ENCODE data around the gene SRPK2. TPM values are rescaled to one million over a fixed set of nuclear protein-coding genes. Genes with fewer than 3 reads are reported as not detected.

Gene SRPK2
- total and polyA plus RNA-seq, 2 of the 8 experiments (the other 6 are each of a cell fraction or from before 2014, with no cell fraction given): 10.0 to 47.1 TPM

DNA sequence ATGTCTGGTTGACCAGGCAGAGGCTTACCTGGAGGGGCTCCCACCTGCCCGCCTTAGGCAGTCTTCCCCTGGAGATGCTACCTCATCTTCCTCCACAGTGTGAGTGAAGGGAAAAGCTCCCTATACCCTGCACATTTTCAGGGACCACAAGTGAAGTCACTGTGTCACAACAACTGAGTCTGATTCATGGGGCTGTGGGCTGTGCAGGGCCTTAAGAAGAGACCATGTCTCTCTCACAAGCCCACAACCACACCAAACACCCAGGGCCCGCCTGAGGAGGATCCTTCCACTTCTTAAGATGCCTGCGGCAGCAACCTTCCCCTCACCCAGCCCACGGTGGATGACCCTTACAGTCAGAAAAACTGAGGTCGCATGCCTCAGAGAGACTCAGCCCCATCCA is 256.4 kb downstream of the SRPK2 start (continued):
- TF ChIP-seq, protein P1, sequence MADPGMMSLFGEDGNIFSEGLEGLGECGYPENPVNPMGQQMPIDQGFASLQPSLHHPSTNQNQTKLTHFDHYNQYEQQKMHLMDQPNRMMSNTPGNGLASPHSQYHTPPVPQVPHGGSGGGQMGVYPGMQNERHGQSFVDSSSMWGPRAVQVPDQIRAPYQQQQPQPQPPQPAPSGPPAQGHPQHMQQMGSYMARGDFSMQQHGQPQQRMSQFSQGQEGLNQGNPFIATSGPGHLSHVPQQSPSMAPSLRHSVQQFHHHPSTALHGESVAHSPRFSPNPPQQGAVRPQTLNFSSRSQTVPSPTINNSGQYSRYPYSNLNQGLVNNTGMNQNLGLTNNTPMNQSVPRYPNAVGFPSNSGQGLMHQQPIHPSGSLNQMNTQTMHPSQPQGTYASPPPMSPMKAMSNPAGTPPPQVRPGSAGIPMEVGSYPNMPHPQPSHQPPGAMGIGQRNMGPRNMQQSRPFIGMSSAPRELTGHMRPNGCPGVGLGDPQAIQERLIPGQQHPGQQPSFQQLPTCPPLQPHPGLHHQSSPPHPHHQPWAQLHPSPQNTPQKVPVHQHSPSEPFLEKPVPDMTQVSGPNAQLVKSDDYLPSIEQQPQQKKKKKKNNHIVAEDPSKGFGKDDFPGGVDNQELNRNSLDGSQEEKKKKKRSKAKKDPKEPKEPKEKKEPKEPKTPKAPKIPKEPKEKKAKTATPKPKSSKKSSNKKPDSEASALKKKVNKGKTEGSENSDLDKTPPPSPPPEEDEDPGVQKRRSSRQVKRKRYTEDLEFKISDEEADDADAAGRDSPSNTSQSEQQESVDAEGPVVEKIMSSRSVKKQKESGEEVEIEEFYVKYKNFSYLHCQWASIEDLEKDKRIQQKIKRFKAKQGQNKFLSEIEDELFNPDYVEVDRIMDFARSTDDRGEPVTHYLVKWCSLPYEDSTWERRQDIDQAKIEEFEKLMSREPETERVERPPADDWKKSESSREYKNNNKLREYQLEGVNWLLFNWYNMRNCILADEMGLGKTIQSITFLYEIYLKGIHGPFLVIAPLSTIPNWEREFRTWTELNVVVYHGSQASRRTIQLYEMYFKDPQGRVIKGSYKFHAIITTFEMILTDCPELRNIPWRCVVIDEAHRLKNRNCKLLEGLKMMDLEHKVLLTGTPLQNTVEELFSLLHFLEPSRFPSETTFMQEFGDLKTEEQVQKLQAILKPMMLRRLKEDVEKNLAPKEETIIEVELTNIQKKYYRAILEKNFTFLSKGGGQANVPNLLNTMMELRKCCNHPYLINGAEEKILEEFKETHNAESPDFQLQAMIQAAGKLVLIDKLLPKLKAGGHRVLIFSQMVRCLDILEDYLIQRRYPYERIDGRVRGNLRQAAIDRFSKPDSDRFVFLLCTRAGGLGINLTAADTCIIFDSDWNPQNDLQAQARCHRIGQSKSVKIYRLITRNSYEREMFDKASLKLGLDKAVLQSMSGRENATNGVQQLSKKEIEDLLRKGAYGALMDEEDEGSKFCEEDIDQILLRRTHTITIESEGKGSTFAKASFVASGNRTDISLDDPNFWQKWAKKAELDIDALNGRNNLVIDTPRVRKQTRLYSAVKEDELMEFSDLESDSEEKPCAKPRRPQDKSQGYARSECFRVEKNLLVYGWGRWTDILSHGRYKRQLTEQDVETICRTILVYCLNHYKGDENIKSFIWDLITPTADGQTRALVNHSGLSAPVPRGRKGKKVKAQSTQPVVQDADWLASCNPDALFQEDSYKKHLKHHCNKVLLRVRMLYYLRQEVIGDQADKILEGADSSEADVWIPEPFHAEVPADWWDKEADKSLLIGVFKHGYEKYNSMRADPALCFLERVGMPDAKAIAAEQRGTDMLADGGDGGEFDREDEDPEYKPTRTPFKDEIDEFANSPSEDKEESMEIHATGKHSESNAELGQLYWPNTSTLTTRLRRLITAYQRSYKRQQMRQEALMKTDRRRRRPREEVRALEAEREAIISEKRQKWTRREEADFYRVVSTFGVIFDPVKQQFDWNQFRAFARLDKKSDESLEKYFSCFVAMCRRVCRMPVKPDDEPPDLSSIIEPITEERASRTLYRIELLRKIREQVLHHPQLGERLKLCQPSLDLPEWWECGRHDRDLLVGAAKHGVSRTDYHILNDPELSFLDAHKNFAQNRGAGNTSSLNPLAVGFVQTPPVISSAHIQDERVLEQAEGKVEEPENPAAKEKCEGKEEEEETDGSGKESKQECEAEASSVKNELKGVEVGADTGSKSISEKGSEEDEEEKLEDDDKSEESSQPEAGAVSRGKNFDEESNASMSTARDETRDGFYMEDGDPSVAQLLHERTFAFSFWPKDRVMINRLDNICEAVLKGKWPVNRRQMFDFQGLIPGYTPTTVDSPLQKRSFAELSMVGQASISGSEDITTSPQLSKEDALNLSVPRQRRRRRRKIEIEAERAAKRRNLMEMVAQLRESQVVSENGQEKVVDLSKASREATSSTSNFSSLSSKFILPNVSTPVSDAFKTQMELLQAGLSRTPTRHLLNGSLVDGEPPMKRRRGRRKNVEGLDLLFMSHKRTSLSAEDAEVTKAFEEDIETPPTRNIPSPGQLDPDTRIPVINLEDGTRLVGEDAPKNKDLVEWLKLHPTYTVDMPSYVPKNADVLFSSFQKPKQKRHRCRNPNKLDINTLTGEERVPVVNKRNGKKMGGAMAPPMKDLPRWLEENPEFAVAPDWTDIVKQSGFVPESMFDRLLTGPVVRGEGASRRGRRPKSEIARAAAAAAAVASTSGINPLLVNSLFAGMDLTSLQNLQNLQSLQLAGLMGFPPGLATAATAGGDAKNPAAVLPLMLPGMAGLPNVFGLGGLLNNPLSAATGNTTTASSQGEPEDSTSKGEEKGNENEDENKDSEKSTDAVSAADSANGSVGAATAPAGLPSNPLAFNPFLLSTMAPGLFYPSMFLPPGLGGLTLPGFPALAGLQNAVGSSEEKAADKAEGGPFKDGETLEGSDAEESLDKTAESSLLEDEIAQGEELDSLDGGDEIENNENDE (IDR thresholded peaks at IDR 0.05; ENCODE audit: insufficient replicate concordance, low read length): no peak
- TF ChIP-seq, protein P2, sequence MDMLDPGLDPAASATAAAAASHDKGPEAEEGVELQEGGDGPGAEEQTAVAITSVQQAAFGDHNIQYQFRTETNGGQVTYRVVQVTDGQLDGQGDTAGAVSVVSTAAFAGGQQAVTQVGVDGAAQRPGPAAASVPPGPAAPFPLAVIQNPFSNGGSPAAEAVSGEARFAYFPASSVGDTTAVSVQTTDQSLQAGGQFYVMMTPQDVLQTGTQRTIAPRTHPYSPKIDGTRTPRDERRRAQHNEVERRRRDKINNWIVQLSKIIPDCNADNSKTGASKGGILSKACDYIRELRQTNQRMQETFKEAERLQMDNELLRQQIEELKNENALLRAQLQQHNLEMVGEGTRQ (IDR thresholded peaks at IDR 0.05; ENCODE audit: low read length): no peak
- no peak for TF ChIP-seq PHF8 (conservative IDR thresholded peaks at IDR 0.05; ENCODE audit: low read depth, low read length)
- TF ChIP-seq SP1 (IDR thresholded peaks at IDR 0.05; ENCODE audit: low read depth, low read length): no peak
- no peak for TF ChIP-seq SRF (IDR thresholded peaks at IDR 0.05; ENCODE audit: low read depth, low read length)
- no peak for TF ChIP-seq CEBPB (IDR thresholded peaks at IDR 0.05; ENCODE audit: low read depth, low read length)
- no peak for TF ChIP-seq SIX5 (IDR thresholded peaks at IDR 0.05; ENCODE audit: low read depth, low read length)
- no peak for TF ChIP-seq SIRT6 (IDR thresholded peaks at IDR 0.05; ENCODE audit: low read length)
- TF ChIP-seq, protein P3, sequence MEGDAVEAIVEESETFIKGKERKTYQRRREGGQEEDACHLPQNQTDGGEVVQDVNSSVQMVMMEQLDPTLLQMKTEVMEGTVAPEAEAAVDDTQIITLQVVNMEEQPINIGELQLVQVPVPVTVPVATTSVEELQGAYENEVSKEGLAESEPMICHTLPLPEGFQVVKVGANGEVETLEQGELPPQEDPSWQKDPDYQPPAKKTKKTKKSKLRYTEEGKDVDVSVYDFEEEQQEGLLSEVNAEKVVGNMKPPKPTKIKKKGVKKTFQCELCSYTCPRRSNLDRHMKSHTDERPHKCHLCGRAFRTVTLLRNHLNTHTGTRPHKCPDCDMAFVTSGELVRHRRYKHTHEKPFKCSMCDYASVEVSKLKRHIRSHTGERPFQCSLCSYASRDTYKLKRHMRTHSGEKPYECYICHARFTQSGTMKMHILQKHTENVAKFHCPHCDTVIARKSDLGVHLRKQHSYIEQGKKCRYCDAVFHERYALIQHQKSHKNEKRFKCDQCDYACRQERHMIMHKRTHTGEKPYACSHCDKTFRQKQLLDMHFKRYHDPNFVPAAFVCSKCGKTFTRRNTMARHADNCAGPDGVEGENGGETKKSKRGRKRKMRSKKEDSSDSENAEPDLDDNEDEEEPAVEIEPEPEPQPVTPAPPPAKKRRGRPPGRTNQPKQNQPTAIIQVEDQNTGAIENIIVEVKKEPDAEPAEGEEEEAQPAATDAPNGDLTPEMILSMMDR (IDR thresholded peaks at IDR 0.05; ENCODE audit: control extremely low read depth in 1 of 3, insufficient read depth in 1 of 3, low read depth in 1 of 3, low read length in 3 of 3): no peak
